GM23248 (cell line): Measurements from ENCODE around the gene PRR19. TPM values are rescaled to one million over a fixed set of nuclear protein-coding genes. Genes with fewer than 3 reads are reported as not detected.

ENCODE experiments used
- DNase-seq: peaks from one replicate; pipeline ENCODE4 v3.0.0-alpha.2; 2015
- H2AFZ ChIP-seq: fragments of 200-600 bp; sonication (generic); 2 replicates; pipeline ENCODE4 v1.6.1; 2016; ENCODE audit warnings: antibody characterized with exemption
- H3F3A ChIP-seq: fragments of 200-600 bp; sonication (generic); 2 replicates; pipeline ENCODE4 v1.6.1; 2016; ENCODE audit warnings: mild to moderate bottlenecking, antibody characterized with exemption, mixed run types; ENCODE audit not compliant: insufficient read depth
- H3K27ac ChIP-seq: fragments of 200-600 bp; sonication (generic); 2 replicates; pipeline ENCODE4 v1.5.1; 2016; ENCODE audit warnings: mild to moderate bottlenecking
- H3K27me3 ChIP-seq: fragments of 200-600 bp; sonication (generic); replicated peaks from 2 replicates; pipeline ENCODE4 v1.6.1; 2016; ENCODE audit warnings: mild to moderate bottlenecking; ENCODE audit not compliant: insufficient read depth
- H3K36me3 ChIP-seq: fragments of 200-600 bp; sonication (generic); 2 replicates; pipeline ENCODE4 v1.6.1; 2016; ENCODE audit warnings: low read depth, mild to moderate bottlenecking
- H3K4me1 ChIP-seq: fragments of 200-600 bp; sonication (generic); 2 replicates; pipeline ENCODE4 v1.6.1; 2016; ENCODE audit warnings: mild to moderate bottlenecking; ENCODE audit not compliant: insufficient read depth
- H3K4me2 ChIP-seq: fragments of 200-600 bp; sonication (generic); one replicate; pipeline ENCODE4 v1.6.1; 2016; ENCODE audit warnings: mild to moderate bottlenecking; ENCODE audit not compliant: unreplicated experiment
- H3K4me3 ChIP-seq: fragments of 200-600 bp; sonication (generic); 2 replicates; pipeline ENCODE4 v1.5.1; 2016; ENCODE audit warnings: mild to moderate bottlenecking
- H3K79me2 ChIP-seq: fragments of 200-600 bp; sonication (generic); 2 replicates; pipeline ENCODE4 v1.6.1; 2016; ENCODE audit warnings: mild to moderate bottlenecking; ENCODE audit not compliant: insufficient read depth
- H3K9ac ChIP-seq: fragments of 200-600 bp; sonication (generic); 2 replicates; pipeline ENCODE4 v1.6.1; 2016; ENCODE audit warnings: mild to moderate bottlenecking
- H3K9me2 ChIP-seq: fragments of 200-600 bp; sonication (generic); 2 replicates; pipeline ENCODE4 v1.6.1; 2016; ENCODE audit warnings: mixed run types, mild to moderate bottlenecking, moderate library complexity; ENCODE audit not compliant: insufficient read depth
- H3K9me3 ChIP-seq: fragments of 200-600 bp; sonication (generic); one replicate; pipeline ENCODE4 v1.6.1; 2017; ENCODE audit warnings: low read depth
- H4K20me1 ChIP-seq: fragments of 200-600 bp; sonication (generic); 2 replicates; pipeline ENCODE4 v1.6.0; 2016; ENCODE audit not compliant: insufficient read depth
- EZH2 ChIP-seq: fragments of 200-600 bp; sonication (generic); IDR thresholded peaks from 2 replicates; pipeline ENCODE4 v1.6.1; 2018; ENCODE audit warnings: antibody characterized with exemption, mild to moderate bottlenecking; ENCODE audit not compliant: insufficient read depth, poor library complexity, severe bottlenecking
- EZH2phosphoT487 ChIP-seq: fragments of 200-600 bp; sonication (generic); IDR thresholded peaks from 2 replicates; pipeline ENCODE4 v1.6.1; 2018; ENCODE audit warnings: antibody characterized with exemption, moderate library complexity, mild to moderate bottlenecking, low read depth; ENCODE audit not compliant: insufficient read depth
- WGBS, 2 experiments: methylation state at CpG; one replicate each; pipeline ENCODE4 v1.1.6; 2015 to 2017; ENCODE audit warnings: low lambda C conversion rate in 2 of 2, low coverage in 1 of 2; ENCODE audit errors: missing lambda C conversion rate in 2 of 2; 5-methylcytosine and 5-hydroxymethylcytosine counted together
- in situ Hi-C: fragments of 300-500 bp; cut with MboI; formaldehyde crosslinking; loops from 2 replicates; pipeline ENCODE4 v1.15.0; 2020
- polyA plus RNA-seq: library from polyadenylated mRNA; unstranded; fragments of >200 nt; fragmentation: Nextera tagmentation; extraction: Ambion mirVana; gene quantifications from 2 replicates; pipeline ENCODE4 v1.2.1, GENCODE V29; 2016
- total RNA-seq: library from RNA; depleted of rRNA; stranded (reverse); fragments of >200 nt; shearing (Covaris generic); gene quantifications from 2 replicates; pipeline ENCODE4 v1.2.3, GENCODE V29; 2014

The PRR19 gene
- total and polyA plus RNA-seq, 2 experiments from 2014 or later, result 1.1 TPM

DNA sequence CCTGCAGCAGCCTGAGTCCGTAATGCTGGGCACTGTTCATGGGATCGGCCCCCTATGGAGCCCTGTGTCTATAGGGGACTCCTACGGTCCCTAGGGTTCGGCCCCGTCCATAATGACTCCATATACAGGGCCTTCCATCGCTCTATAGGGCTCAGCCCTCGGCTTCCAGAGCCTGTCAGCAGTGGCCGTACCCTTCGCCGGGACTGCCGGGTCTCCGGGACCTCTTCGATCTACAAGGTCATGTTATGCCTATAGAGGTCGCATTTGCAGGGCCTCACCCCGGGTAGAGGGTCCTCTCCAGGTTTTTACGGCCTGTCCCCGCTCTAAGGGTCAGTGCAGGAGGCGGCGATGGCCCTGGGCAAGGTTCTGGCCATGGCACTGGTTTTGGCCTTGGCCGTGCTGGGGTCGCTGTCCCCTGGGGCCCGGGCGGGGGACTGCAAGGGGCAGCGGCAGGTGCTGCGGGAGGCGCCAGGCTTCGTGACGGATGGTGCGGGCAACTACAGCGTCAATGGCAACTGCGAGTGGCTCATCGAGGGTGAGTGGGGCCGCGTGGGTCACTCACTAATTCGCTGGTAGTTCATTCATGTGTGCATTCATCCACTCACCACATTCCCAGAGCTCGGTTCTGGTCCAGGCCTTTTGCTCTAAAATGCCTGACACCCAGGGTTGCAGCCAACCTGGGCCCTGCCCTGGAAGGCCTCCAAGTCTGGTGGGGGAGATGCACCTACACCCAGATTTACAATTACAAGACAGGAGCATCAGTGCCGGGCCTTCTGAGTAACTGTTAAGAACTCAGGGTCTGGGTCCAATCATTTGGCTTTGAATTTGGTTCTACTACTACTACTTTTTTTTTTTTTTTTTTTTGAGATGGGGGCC is 24.2 kb downstream of the PRR19 start:
- WGBS, 2 experiments, result 4 to 6% methylated on average over 31 to 34 of the region's 37 CpGs

DNA sequence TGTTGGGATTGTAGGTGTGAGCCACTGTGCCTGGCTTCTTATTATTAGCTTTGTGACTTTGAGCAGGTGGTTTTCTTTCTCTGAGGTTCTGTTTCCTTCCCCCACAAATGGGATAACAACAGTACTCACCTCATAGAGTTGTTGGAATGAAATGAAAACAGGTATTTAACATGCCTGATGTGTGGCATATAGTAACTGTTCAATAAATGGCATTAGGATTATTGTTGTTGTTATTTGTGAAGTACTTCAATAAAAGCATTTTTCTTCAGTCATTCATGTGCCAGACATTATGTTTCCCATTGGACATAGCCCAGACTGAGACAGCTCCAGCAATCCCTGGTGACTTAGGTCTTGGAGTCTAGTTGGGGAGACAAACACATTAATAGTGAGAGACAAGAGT is 25.0 kb downstream of the PRR19 start:
- no peaks in the 10 kb centered on the region for H4K20me1 ChIP-seq
- TF ChIP-seq EZH2 (no peak), EZH2phosphoT487 (no peak)
- no peaks in the 10 kb centered on the region for H3F3A ChIP-seq
- peaks cover 18% of the 10 kb centered on the region for H3K27me3 ChIP-seq
- no peaks in the 10 kb centered on the region for H3K9me3 ChIP-seq
- H3K4me2 ChIP-seq, result no peak overlapping the region
- H3K4me3 ChIP-seq, result no peak overlapping the region
- no peaks in the 10 kb centered on the region for H3K36me3 ChIP-seq
- in situ Hi-C loops, result no loop called here
- no peak overlapping the region for H2AFZ ChIP-seq
- peak overlapping the region; percentile 77; the same call in 1 of the 2 replicates for H3K9ac ChIP-seq
- H3K4me1 ChIP-seq, result peaks cover 5% of the 10 kb centered on the region; the same call in 1 of the 2 replicates
- no peak overlapping the region for H3K27ac ChIP-seq
- DNase-seq, result no peak
- H3K79me2 ChIP-seq, result peaks cover 35% of the 10 kb centered on the region
- no peaks in the 10 kb centered on the region for H3K9me2 ChIP-seq

More for the DNA sequence above, 24.2 kb downstream of the PRR19 start:
- DNase-seq, result peak; percentile 51
- Histone ChIP-seq H3K27me3 (peaks cover 18% of the 10 kb centered on the region), H3K9me3 (no peaks in the 10 kb centered on the region), H3K9me2 (no peaks in the 10 kb centered on the region), H3K9ac (peak overlapping the region; percentile 77), H2AFZ (peak overlapping the region; percentile 83), H4K20me1 (no peaks in the 10 kb centered on the region), H3K4me2 (peak overlapping the region; percentile 82), H3K4me1 (peaks cover 5% of the 10 kb centered on the region; the same call in 1 of the 2 replicates), H3F3A (no peaks in the 10 kb centered on the region), H3K27ac (no peak overlapping the region), H3K4me3 (peak overlapping the region; percentile 76), H3K36me3 (no peaks in the 10 kb centered on the region), H3K79me2 (peaks cover 35% of the 10 kb centered on the region)
- in situ Hi-C loops, result no loop called here
- TF ChIP-seq EZH2phosphoT487 (no peak), EZH2 (no peak)

DNA sequence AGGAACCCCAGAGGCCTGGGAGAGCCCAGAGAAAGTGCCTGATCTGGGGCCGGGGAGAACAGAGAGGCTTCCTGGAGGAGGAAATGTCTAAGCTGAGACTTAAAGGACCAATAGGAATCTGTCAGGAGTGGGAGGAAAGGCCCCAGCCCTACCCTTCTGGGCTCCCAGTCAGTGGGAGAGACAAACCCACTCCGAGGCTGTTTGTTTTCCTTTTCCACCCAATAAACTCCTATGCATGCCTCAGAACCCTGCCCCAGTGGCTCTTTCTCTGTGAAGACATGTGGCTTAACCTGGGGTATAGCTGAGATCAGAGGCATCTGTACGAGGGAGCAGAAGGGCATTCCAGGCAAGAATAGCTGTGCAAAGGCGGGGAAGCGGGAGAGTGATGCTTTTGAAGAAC is 25.4 kb downstream of the PRR19 start:
- no peak for DNase-seq
- H3K4me1 ChIP-seq, result peaks cover 5% of the 10 kb centered on the region; the same call in 1 of the 2 replicates
- no peak overlapping the region for H3K4me3 ChIP-seq
- H3K9me3 ChIP-seq, result no peaks in the 10 kb centered on the region
- no peak overlapping the region for H3K27ac ChIP-seq
- WGBS, 2 experiments, result 70 to 71% methylated on average over 5 of the region's 5 CpGs
- H3F3A ChIP-seq, result no peaks in the 10 kb centered on the region
- H3K27me3 ChIP-seq, result peaks cover 18% of the 10 kb centered on the region
- H3K36me3 ChIP-seq, result no peaks in the 10 kb centered on the region
- no peak overlapping the region for H2AFZ ChIP-seq
- no peak overlapping the region for H3K4me2 ChIP-seq
- H3K9me2 ChIP-seq, result no peaks in the 10 kb centered on the region
- TF ChIP-seq EZH2phosphoT487 (no peak), EZH2 (no peak)
- H3K79me2 ChIP-seq, result peaks cover 35% of the 10 kb centered on the region
- H3K9ac ChIP-seq, result no peak overlapping the region
- H4K20me1 ChIP-seq, result no peaks in the 10 kb centered on the region
- in situ Hi-C loops, result no loop called here

DNA sequence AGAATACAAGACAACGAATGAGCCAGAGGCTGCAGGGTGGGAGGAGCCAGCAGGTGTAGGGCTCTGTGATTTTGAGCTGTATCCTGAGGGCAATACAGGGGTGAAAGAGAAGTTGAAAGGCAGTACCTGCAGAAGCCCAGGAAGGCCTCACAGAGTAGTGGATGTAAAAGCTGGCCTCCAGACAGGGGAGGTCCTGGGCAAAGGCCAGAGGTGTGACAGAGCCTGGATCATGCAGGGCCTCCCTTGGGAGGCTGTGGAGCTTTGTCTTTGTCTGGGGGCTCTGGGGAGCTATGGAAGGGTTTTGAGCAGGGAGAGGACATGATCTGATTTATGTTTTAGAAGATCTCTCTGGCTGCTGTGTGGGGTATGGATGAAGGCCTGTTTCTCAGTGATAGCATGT is 26.2 kb downstream of the PRR19 start:
- in situ Hi-C loops, result no loop called here
- H3K9me3 ChIP-seq, result no peaks in the 10 kb centered on the region
- no peaks in the 10 kb centered on the region for H3K9me2 ChIP-seq
- no peak overlapping the region for H3K9ac ChIP-seq
- no peak overlapping the region for H3K4me3 ChIP-seq
- no peak overlapping the region for H3K27ac ChIP-seq
- no peaks in the 10 kb centered on the region for H3K36me3 ChIP-seq
- H3F3A ChIP-seq, result no peaks in the 10 kb centered on the region
- peaks cover 35% of the 10 kb centered on the region for H3K79me2 ChIP-seq
- DNase-seq, result no peak
- no peaks in the 10 kb centered on the region for H4K20me1 ChIP-seq
- H3K27me3 ChIP-seq, result peaks cover 12% of the 10 kb centered on the region
- 38 to 43% methylated on average over 1 of the region's 1 CpG for WGBS, 2 experiments
- TF ChIP-seq EZH2, result no peak
- no peak for TF ChIP-seq EZH2phosphoT487
- peaks cover 5% of the 10 kb centered on the region; the same call in 1 of the 2 replicates for H3K4me1 ChIP-seq
- H3K4me2 ChIP-seq, result no peak overlapping the region
- no peak overlapping the region for H2AFZ ChIP-seq
